Neural progenitor cell (in vitro differentiated cells): Measurements from ENCODE around the gene RALGAPA1. TPM values are rescaled to one million over a fixed set of nuclear protein-coding genes. Genes with fewer than 3 reads are reported as not detected.
"Not testable (repeated sequence)": the region's sequence is repeated elsewhere in the genome, so short reads cannot be mapped to it uniquely, and the experiment has no call there.

Source experiments
- DNase-seq: peaks from one replicate; pipeline ENCODE4 v3.0.0-alpha.2; 2016; ENCODE audit warnings: low spot score
- H2AFZ ChIP-seq: fragments of 200-600 bp; sonication (generic); replicated peaks from 2 replicates; pipeline ENCODE4 v1.6.1; 2016; ENCODE audit warnings: antibody characterized with exemption
- H3F3A ChIP-seq: fragments of 200-600 bp; sonication (generic); 2 replicates; pipeline ENCODE4 v1.6.1; 2016; ENCODE audit warnings: antibody characterized with exemption, low read depth
- H3K27ac ChIP-seq: fragments of 200-600 bp; sonication (generic); 2 replicates; pipeline ENCODE4 v1.5.1; 2016; ENCODE audit warnings: mild to moderate bottlenecking
- H3K27me3 ChIP-seq: fragments of 200-600 bp; sonication (generic); 2 replicates; pipeline ENCODE4 v1.6.1; 2016; ENCODE audit warnings: mild to moderate bottlenecking, moderate library complexity
- H3K36me3 ChIP-seq: fragments of 200-600 bp; sonication (generic); 2 replicates; pipeline ENCODE4 v1.5.1; 2016
- H3K4me1 ChIP-seq: fragments of 200-600 bp; sonication (generic); 2 replicates; pipeline ENCODE4 v1.6.1; 2016; ENCODE audit warnings: mixed run types
- H3K4me2 ChIP-seq: fragments of 200-600 bp; sonication (generic); 2 replicates; pipeline ENCODE4 v1.6.1; 2016
- H3K4me3 ChIP-seq: fragments of 200-600 bp; sonication (generic); 2 replicates; pipeline ENCODE4 v1.5.1; 2016
- H3K79me2 ChIP-seq: fragments of 200-600 bp; sonication (generic); 2 replicates; pipeline ENCODE4 v1.6.1; 2016; ENCODE audit warnings: low read depth
- H3K9ac ChIP-seq: fragments of 200-600 bp; sonication (generic); 2 replicates; pipeline ENCODE4 v1.6.1; 2016
- H3K9me3 ChIP-seq: fragments of 200-600 bp; sonication (generic); 2 replicates; pipeline ENCODE4 v1.5.1; 2016; ENCODE audit warnings: low read depth
- H4K20me1 ChIP-seq: fragments of 200-600 bp; sonication (generic); 2 replicates; pipeline ENCODE4 v1.6.1; 2016; ENCODE audit warnings: low read depth
- H3K27ac Mint-ChIP-seq: 3 replicates; pipeline ENCODE4 v1.8.0; 2021; ENCODE audit warnings: mixed read lengths
- H3K27me3 Mint-ChIP-seq: 2 replicates; pipeline ENCODE4 v1.8.0; 2022; ENCODE audit warnings: low read depth, mild to moderate bottlenecking, inconsistent platforms, moderate library complexity, mixed read lengths; ENCODE audit not compliant: insufficient read depth
- H3K36me3 Mint-ChIP-seq: 3 replicates; pipeline ENCODE4 v1.8.0; 2021; ENCODE audit warnings: mixed read lengths
- H3K4me1 Mint-ChIP-seq: 3 replicates; pipeline ENCODE4 v1.8.0; 2021; ENCODE audit warnings: mixed read lengths
- H3K4me3 Mint-ChIP-seq: 3 replicates; pipeline ENCODE4 v1.8.0; 2021; ENCODE audit warnings: mild to moderate bottlenecking, moderate library complexity, mixed read lengths
- H3K9me3 Mint-ChIP-seq: 3 replicates; pipeline ENCODE4 v1.8.0; 2020; ENCODE audit warnings: mixed read lengths
- CTCF ChIP-seq: fragments of 200-600 bp; sonication (generic); IDR thresholded peaks from 2 replicates; pipeline ENCODE4 v1.5.1; 2017; ENCODE audit warnings: antibody characterized with exemption, mild to moderate bottlenecking
- EZH2 ChIP-seq: fragments of 200-600 bp; sonication (generic); IDR thresholded peaks from 2 replicates; pipeline ENCODE4 v1.6.1; 2017; ENCODE audit warnings: antibody characterized with exemption, mild to moderate bottlenecking, moderate library complexity
- EZH2phosphoT487 ChIP-seq: fragments of 200-600 bp; sonication (generic); IDR thresholded peaks from 2 replicates; pipeline ENCODE4 v1.6.1; 2017; ENCODE audit warnings: antibody characterized with exemption
- total RNA-seq: library from RNA; depleted of rRNA; stranded (reverse); fragments of >200 nt; gene quantifications from 2 replicates; pipeline ENCODE4 v1.2.3, GENCODE V29; 2015; ENCODE audit warnings: low replicate concordance

The RALGAPA1 gene
- total RNA-seq, 1 donor from 2014 or later: 31.7 TPM

- not testable (repeated sequence) for H3K27me3 Mint-ChIP-seq, H3F3A ChIP-seq, H3K4me2 ChIP-seq, DNase-seq, H3K4me3 ChIP-seq, H4K20me1 ChIP-seq, H3K27ac Mint-ChIP-seq, H3K4me1 Mint-ChIP-seq, H3K4me3 Mint-ChIP-seq, H3K36me3 ChIP-seq, H3K4me1 ChIP-seq, H3K9ac ChIP-seq, H2AFZ ChIP-seq, H3K27me3 ChIP-seq, H3K9me3 ChIP-seq, H3K79me2 ChIP-seq, H3K27ac ChIP-seq
- H3K9me3 Mint-ChIP-seq: peaks cover 26% of the 10 kb centered on the region
- H3K36me3 Mint-ChIP-seq: peaks cover 28% of the 10 kb centered on the region
Observed at GRCh38 chr14:35619461-35619860, 189.6 kb downstream of the RALGAPA1 start.

GRCh38 chr14:35617500-35617899 lies 191.6 kb downstream of the RALGAPA1 start:
- Mint-ChIP-seq H3K27me3 (peaks cover 2% of the 10 kb centered on the region), H3K9me3 (peaks cover 26% of the 10 kb centered on the region), H3K4me1 (no peaks in the 10 kb centered on the region), H3K36me3 (peaks cover 24% of the 10 kb centered on the region), H3K4me3 (no peak overlapping the region), H3K27ac (no peak overlapping the region)
- H3K36me3 ChIP-seq: no peaks in the 10 kb centered on the region
- TF ChIP-seq EZH2 (no peak), CTCF (no peak)
- H3K27ac ChIP-seq: no peak overlapping the region
- no peak overlapping the region for H2AFZ ChIP-seq
- H3F3A ChIP-seq: no peaks in the 10 kb centered on the region
- no peak overlapping the region for H3K9ac ChIP-seq
- H4K20me1 ChIP-seq: no peaks in the 10 kb centered on the region
- H3K4me3 ChIP-seq: no peak overlapping the region
- no peak overlapping the region for H3K4me2 ChIP-seq
- no peaks in the 10 kb centered on the region for H3K79me2 ChIP-seq
- no peak for DNase-seq
- H3K4me1 ChIP-seq: no peaks in the 10 kb centered on the region
- H3K9me3 ChIP-seq: no peaks in the 10 kb centered on the region
- no peaks in the 10 kb centered on the region for H3K27me3 ChIP-seq

GRCh38 chr14:35607380-35607779 lies 201.7 kb downstream of the RALGAPA1 start:
- no peak overlapping the region for H2AFZ ChIP-seq
- H3K36me3 ChIP-seq: no peaks in the 10 kb centered on the region
- no peaks in the 10 kb centered on the region for H4K20me1 ChIP-seq
- peaks cover 2% of the 10 kb centered on the region for H3K4me1 Mint-ChIP-seq
- no peak overlapping the region for H3K4me3 Mint-ChIP-seq
- no peak overlapping the region for H3K27ac ChIP-seq
- H3K9me3 ChIP-seq: no peaks in the 10 kb centered on the region
- H3K79me2 ChIP-seq: no peaks in the 10 kb centered on the region
- peaks cover 3% of the 10 kb centered on the region for H3K27me3 Mint-ChIP-seq
- no peak overlapping the region for H3K4me2 ChIP-seq
- no peak for DNase-seq
- H3K9me3 Mint-ChIP-seq: peaks cover 3% of the 10 kb centered on the region
- TF ChIP-seq EZH2phosphoT487 (no peak), CTCF (no peak), EZH2 (no peak)
- H3K36me3 Mint-ChIP-seq: peaks cover 19% of the 10 kb centered on the region
- no peaks in the 10 kb centered on the region for H3F3A ChIP-seq
- peaks cover 5% of the 10 kb centered on the region for H3K4me1 ChIP-seq
- no peak overlapping the region for H3K9ac ChIP-seq
- H3K27me3 ChIP-seq: no peaks in the 10 kb centered on the region
- no peak overlapping the region for H3K4me3 ChIP-seq
- H3K27ac Mint-ChIP-seq: peak overlapping the region; percentile 19

- no peaks in the 10 kb centered on the region for H3K4me1 Mint-ChIP-seq
- Histone ChIP-seq H3K4me1 (no peaks in the 10 kb centered on the region), H4K20me1 (no peaks in the 10 kb centered on the region), H3F3A (no peaks in the 10 kb centered on the region), H3K27me3 (no peaks in the 10 kb centered on the region), H3K9me3 (no peaks in the 10 kb centered on the region), H3K27ac (no peak overlapping the region), H3K79me2 (no peaks in the 10 kb centered on the region), H3K9ac (no peak overlapping the region), H3K4me2 (no peak overlapping the region), H2AFZ (no peak overlapping the region), H3K4me3 (no peak overlapping the region), H3K36me3 (no peaks in the 10 kb centered on the region)
- peaks cover 12% of the 10 kb centered on the region for H3K36me3 Mint-ChIP-seq
- no peak for DNase-seq
- no peak overlapping the region for H3K4me3 Mint-ChIP-seq
- no peak for TF ChIP-seq CTCF
- no peak for TF ChIP-seq EZH2phosphoT487
- no peak for TF ChIP-seq EZH2
- no peak overlapping the region for H3K27ac Mint-ChIP-seq
- peaks cover 3% of the 10 kb centered on the region for H3K27me3 Mint-ChIP-seq
- no peaks in the 10 kb centered on the region for H3K9me3 Mint-ChIP-seq
Observed at GRCh38 chr14:35600253-35600652, 208.8 kb downstream of the RALGAPA1 start.
